GM19397 (cell line): ENCODE data around the gene UBQLN4.
"Not testable (repeated sequence)": the region's sequence is repeated elsewhere in the genome, so short reads cannot be mapped to it uniquely, and the experiment has no call there.

Source experiments
- ATAC-seq: cut with Tn5 transposase; IDR thresholded peaks from one replicate; pipeline ENCODE4 v1.9.1; 2021; ENCODE audit warnings: mild to moderate bottlenecking, moderate library complexity; ENCODE audit not compliant: unreplicated experiment

Gene UBQLN4

GRCh38 chr1:156062189-156062588 lies 8.6 kb upstream of the UBQLN4 start:
- no peak for ATAC-seq

GRCh38 chr1:156060937-156061636 lies 7.5 kb upstream of the UBQLN4 start, which contains the start of gene RAB25:
Gene RAB25, plus strand, starts transcription at chr1:156061160. Its CDS starts 241 bp downstream, at chr1:156061401.
- no peak for ATAC-seq

- no peak for ATAC-seq
Observed at GRCh38 chr1:156056326-156056849, 2.8 kb upstream of the UBQLN4 start.

GRCh38 chr1:156055281-156056048 lies 1.9 kb upstream of the UBQLN4 start:
- ATAC-seq = no peak

GRCh38 chr1:156054500-156055280 lies 1.1 kb upstream of the UBQLN4 start, which contains the start of gene LAMTOR2:
Gene LAMTOR2, plus strand, starts transcription at chr1:156054782. Its CDS starts 108 bp downstream, at chr1:156054890.
- peak; percentile 70 for ATAC-seq

GRCh38 chr1:156052862-156053767 lies 483 bp downstream of the UBQLN4 start:
- no peak for ATAC-seq

GRCh38 chr1:156051011-156051725 lies 2.4 kb downstream of the UBQLN4 start:
- ATAC-seq = no peak

- no peak for ATAC-seq
Observed at GRCh38 chr1:156050376-156050775, 3.2 kb downstream of the UBQLN4 start.

- no peak for ATAC-seq
Observed at GRCh38 chr1:156048663-156049258, 4.8 kb downstream of the UBQLN4 start.

- no peak for ATAC-seq
Observed at GRCh38 chr1:156045076-156045475, 8.5 kb downstream of the UBQLN4 start.

GRCh38 chr1:156042828-156043227 lies 10.8 kb downstream of the UBQLN4 start:
- ATAC-seq = no peak

GRCh38 chr1:156034991-156035390 lies 18.6 kb downstream of the UBQLN4 start:
- ATAC-seq = not testable (repeated sequence)

- ATAC-seq = no peak
Observed at GRCh38 chr1:156033011-156033410, 20.6 kb downstream of the UBQLN4 start.

GRCh38 chr1:156026588-156026987 lies 27.0 kb downstream of the UBQLN4 start:
- no peak for ATAC-seq

GRCh38 chr1:156025876-156026275 lies 27.7 kb downstream of the UBQLN4 start:
- no peak for ATAC-seq

- no peak for ATAC-seq
Observed at GRCh38 chr1:156024801-156025200, 28.8 kb downstream of the UBQLN4 start.

GRCh38 chr1:156021954-156022353 lies 31.6 kb downstream of the UBQLN4 start:
- ATAC-seq = no peak

- no peak for ATAC-seq
Observed at GRCh38 chr1:156021093-156021428, 32.5 kb downstream of the UBQLN4 start.
